Immature natural killer cell (primary cell): Measurements from ENCODE around the gene ALK. TPM values are rescaled to one million over a fixed set of nuclear protein-coding genes. Genes with fewer than 3 reads are reported as not detected.

Experiments
- polyA plus RNA-seq, 3 donors: library from polyadenylated mRNA; unstranded; fragments of 300-500 nt; fragmentation: Illumina TruSeq; gene quantifications; one replicate each; pipeline ENCODE4 v1.2.3, GENCODE V29; 2021

The ALK gene
- polyA plus RNA-seq, 3 donors from 2014 or later = not detected

Other genes starting within 250 kb of the ALK start
- 100 to 1,000 TPM; 110 to 163 (median 141) TPM for gene YPEL5, start 225.4 kb upstream of the ALK start, polyA plus RNA-seq